Cardiac muscle cell (in vitro differentiated cells and primary cell): ENCODE data around the gene ADSS1. TPM values are rescaled to one million over a fixed set of nuclear protein-coding genes. Genes with fewer than 3 reads are reported as not detected.
"Not testable (repeated sequence)": the region's sequence is repeated elsewhere in the genome, so short reads cannot be mapped to it uniquely, and the experiment has no call there.

Experiments used
- DNase-seq, 2 donors: peaks; one replicate each; pipeline versions ENCODE4 v3.0.0 to v3.0.0-alpha.2; 2010 to 2017; ENCODE audit warnings: low read depth in 1 of 2, low spot score in 1 of 2
- H3K27ac ChIP-seq: fragments of 200-600 bp; sonication (generic); 2 replicates; pipeline ENCODE4 v1.5.1; 2016
- H3K27me3 ChIP-seq: fragments of 200-600 bp; sonication (generic); 2 replicates; pipeline ENCODE4 v1.6.0; 2016; ENCODE audit warnings: control low read depth
- H3K36me3 ChIP-seq: fragments of 200-600 bp; sonication (generic); 2 replicates; pipeline ENCODE4 v1.5.1; 2016; ENCODE audit warnings: control low read depth
- H3K4me1 ChIP-seq: fragments of 200-600 bp; sonication (generic); 2 replicates; pipeline ENCODE4 v1.8.1; 2017; ENCODE audit warnings: low read depth, mild to moderate bottlenecking, mixed run types
- H3K4me3 ChIP-seq: fragments of 200-600 bp; sonication (generic); 2 replicates; pipeline ENCODE4 v1.5.1; 2016; ENCODE audit warnings: mild to moderate bottlenecking
- H3K9me3 ChIP-seq: fragments of 200-600 bp; sonication (generic); 2 replicates; pipeline ENCODE4 v1.5.1; 2017; ENCODE audit warnings: low read depth, mild to moderate bottlenecking, control low read depth
- polyA plus RNA-seq: library from polyadenylated mRNA; unstranded; fragments of >200 nt; fragmentation: Nextera tagmentation; extraction: Ambion mirVana; gene quantifications from 2 replicates; pipeline ENCODE4 v1.2.1, GENCODE V29; 2016
- total RNA-seq: library from RNA; depleted of rRNA; stranded (reverse); fragments of >200 nt; gene quantifications from 2 replicates; pipeline ENCODE4 v1.2.3, GENCODE V29; 2016
- TF ChIP-seq, protein P1 (sequence below): IDR thresholded peaks from 2 replicates; pipeline ENCODE4 v1.5.1; 2012; ENCODE audit warnings: low read depth, mild to moderate bottlenecking, low read length

The ADSS1 gene
- total and polyA plus RNA-seq, 2 experiments from 2014 or later: 53.4 to 63.8 TPM

DNA sequence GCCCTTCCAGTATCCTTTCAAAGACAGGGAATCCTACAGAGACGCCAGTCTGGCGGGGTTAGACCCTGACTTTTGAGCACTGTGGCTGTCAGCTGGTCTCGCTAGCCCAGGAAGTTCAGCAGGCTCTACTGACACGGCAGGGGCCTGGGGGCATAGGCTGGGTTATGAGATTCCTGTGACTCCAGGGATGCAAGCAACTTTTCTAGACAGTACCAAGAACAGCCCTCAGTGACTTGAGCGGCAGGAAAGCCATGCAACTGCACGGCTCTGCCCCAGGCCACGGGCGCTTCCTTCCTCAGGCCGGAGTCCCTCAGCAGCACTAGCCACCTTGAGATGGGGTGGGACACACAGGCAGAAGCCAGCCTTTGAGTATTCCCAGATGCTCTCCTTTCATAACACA lies 23.8 kb downstream of the ADSS1 start:
- no peak for DNase-seq
- H3K27ac ChIP-seq: no peak overlapping the region

DNA sequence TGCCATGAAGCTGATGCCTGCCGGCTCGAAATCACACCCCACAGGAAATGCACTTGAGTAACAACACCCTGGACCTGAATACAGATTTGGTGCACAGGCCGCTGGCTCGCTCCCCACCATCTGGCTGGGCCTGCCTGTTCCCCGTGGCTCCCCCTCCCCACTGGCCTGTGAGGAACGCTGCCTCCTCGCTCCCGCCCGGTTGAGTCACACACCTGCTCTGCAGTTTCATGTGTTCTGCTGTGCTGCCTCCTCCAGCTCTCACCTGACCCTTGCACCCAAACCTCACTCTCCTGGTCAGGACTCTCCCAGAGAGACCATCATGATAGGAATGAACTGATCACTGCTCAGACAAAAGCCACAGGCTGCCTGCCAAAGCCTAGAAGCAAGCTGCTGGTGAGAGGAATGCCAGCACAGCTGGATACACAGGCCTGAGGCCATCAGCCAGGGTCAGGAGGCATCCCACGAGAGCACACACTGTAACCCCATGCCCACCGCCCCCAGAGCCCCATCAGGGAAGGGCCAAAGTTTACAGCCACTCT lies 25.2 kb downstream of the ADSS1 start:
- no peak overlapping the region for H3K27ac ChIP-seq
- TF ChIP-seq, protein P1, sequence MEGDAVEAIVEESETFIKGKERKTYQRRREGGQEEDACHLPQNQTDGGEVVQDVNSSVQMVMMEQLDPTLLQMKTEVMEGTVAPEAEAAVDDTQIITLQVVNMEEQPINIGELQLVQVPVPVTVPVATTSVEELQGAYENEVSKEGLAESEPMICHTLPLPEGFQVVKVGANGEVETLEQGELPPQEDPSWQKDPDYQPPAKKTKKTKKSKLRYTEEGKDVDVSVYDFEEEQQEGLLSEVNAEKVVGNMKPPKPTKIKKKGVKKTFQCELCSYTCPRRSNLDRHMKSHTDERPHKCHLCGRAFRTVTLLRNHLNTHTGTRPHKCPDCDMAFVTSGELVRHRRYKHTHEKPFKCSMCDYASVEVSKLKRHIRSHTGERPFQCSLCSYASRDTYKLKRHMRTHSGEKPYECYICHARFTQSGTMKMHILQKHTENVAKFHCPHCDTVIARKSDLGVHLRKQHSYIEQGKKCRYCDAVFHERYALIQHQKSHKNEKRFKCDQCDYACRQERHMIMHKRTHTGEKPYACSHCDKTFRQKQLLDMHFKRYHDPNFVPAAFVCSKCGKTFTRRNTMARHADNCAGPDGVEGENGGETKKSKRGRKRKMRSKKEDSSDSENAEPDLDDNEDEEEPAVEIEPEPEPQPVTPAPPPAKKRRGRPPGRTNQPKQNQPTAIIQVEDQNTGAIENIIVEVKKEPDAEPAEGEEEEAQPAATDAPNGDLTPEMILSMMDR: no peak
- H3K27me3 ChIP-seq: no peaks in the 10 kb centered on the region
- no peaks in the 10 kb centered on the region for H3K36me3 ChIP-seq
- no peak overlapping the region for H3K4me3 ChIP-seq
- H3K4me1 ChIP-seq: peaks cover 5% of the 10 kb centered on the region
- no peaks in the 10 kb centered on the region for H3K9me3 ChIP-seq
- DNase-seq: no peak

More for the DNA sequence above, 23.8 kb downstream of the ADSS1 start:
- TF ChIP-seq, protein P1: no peak
- Histone ChIP-seq H3K4me1 (no peaks in the 10 kb centered on the region), H3K27me3 (no peaks in the 10 kb centered on the region), H3K4me3 (no peak overlapping the region), H3K36me3 (no peaks in the 10 kb centered on the region), H3K9me3 (no peaks in the 10 kb centered on the region)

DNA sequence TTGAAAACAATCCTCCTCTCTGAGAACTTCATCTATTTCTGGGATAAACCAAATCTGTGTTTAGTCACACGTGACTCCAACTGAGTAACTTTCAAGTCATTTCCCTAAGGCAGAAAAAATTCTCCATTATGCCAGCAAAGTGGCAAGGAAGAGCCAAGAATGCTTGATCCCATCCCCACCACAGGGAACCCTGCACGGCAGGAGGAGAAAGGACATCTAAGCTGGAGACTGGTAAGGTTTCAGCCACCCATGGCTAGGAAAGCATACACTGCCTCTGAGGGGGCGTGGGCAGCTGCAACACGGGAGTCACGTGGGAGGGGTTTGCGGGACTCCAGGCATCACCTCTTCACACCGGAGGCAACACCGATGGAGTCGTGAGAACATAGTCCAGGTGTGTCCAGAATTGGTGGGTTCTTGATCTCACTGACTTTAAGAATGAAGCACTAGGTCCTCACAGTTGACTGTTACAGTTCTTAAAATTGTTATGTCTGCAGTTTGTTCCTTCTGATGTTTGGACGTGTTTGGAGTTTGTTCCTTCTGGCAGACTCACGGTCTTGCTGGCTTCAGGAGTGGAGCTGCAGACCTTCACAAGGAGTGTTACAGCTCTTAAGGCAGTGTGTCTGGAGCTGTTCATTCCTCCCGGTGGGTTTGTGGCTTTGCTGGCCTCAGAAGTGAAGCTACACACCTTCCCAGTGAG lies 26.2 kb downstream of the ADSS1 start:
- DNase-seq: no peak
- Histone ChIP-seq H3K27ac (no peak overlapping the region), H3K4me3 (no peak overlapping the region), H3K4me1 (peaks cover 8% of the 10 kb centered on the region), H3K36me3 (no peaks in the 10 kb centered on the region), H3K27me3 (no peaks in the 10 kb centered on the region), H3K9me3 (no peaks in the 10 kb centered on the region)
- TF ChIP-seq, protein P1: no peak

DNA sequence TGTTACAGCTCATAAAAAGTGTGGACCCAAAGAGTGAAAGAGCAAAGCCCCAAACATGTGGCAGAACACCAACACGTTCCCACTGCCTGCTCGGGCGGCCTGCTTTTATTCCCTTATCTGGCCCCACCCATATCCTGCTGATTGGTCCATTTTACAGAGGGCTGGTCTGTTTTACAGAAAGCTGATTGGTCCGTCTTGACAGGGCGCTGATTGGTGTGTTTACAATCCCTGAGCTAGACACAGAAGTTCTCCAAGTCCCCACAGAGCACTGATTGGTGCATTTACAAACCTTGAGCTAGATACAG lies 26.7 kb downstream of the ADSS1 start:
- H3K9me3 ChIP-seq, H3K4me3 ChIP-seq, H3K4me1 ChIP-seq, H3K27ac ChIP-seq, H3K27me3 ChIP-seq, DNase-seq, H3K36me3 ChIP-seq: not testable (repeated sequence)

DNA sequence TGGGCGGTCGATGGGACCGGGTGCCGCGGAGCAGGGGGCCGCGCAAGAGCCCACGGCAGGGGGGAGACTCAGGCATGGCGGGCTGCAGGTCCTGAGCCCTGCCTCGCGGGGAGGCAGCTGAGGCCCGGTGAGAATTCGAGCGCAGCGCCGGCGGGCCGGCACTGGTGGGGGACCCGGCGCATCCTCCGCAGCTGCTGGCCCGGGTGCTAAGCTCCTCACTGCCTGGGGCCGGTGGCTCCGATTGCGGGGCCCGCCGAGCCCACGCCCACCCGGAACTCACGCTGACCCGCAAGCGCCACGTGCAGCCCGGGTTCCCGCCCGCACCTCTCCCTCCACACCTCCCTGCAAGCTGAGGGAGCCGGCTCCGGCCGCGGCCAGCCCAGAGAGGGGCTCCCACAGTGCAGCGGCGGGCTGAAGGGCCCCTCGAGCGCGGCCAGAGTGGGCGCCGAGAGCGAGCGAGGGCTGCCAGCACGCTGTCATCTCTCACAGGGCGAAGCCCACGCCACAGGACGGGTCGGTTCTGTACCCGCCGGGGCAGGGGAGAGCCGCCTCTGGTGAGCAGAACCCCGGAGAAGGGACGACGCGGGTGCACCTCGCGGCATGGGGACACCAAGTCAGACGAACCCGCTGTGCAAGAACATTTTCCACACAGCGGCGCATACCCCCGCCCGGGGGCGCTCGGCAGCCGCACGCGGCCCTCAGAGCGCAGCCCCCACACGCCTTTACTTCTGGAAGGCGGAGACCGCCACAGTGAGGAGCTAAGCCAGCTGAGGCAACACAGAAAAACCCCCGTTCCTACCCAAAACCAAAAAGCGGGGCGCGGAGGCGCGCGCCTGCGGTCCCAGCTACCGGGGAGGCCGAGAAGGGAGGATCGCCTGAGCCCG lies 27.8 kb downstream of the ADSS1 start:
- TF ChIP-seq, protein P1: no peak
- H3K9me3 ChIP-seq: no peaks in the 10 kb centered on the region
- H3K27me3 ChIP-seq: no peaks in the 10 kb centered on the region
- peaks cover 8% of the 10 kb centered on the region for H3K4me1 ChIP-seq
- H3K4me3 ChIP-seq: peak overlapping the region; percentile 53
- H3K36me3 ChIP-seq: peaks cover 8% of the 10 kb centered on the region
- DNase-seq: no peak
- H3K27ac ChIP-seq: peak overlapping the region; percentile 80

DNA sequence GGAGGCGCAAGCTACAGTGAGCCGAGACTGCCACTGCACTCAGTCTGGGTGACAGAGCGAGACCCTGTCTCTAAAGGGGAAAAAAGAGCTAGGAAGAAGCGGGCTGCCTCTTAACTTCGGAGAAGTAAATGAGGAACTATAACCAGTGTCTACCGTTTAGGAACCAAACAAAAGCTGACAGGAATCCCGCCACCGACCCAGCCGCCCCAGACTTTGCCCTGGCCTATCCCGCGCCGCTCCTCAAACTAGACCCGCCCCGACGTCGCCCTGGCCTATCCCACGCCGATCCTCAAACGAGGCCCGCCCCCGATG lies 28.4 kb downstream of the ADSS1 start:
- peaks cover 8% of the 10 kb centered on the region for H3K4me1 ChIP-seq
- peaks cover 8% of the 10 kb centered on the region for H3K36me3 ChIP-seq
- H3K27me3 ChIP-seq: no peaks in the 10 kb centered on the region
- no peak for DNase-seq
- H3K9me3 ChIP-seq: no peaks in the 10 kb centered on the region
- peak overlapping the region; percentile 80 for H3K27ac ChIP-seq
- H3K4me3 ChIP-seq: peak overlapping the region; percentile 53
- TF ChIP-seq, protein P1: no peak
